Mucosa of stomach (tissue), 1 donor: Measurements from ENCODE around the gene NAP1L1.

Source experiments
- H3K27me3 ChIP-seq: one replicate; pipeline ENCODE4 v1.7.0; 2013; ENCODE audit warnings: mild to moderate bottlenecking, low read length; ENCODE audit not compliant: control insufficient read depth, insufficient read depth
- H3K36me3 ChIP-seq: one replicate; pipeline ENCODE4 v1.7.0; 2013; ENCODE audit warnings: low read length; ENCODE audit not compliant: control insufficient read depth, insufficient read depth
- H3K4me1 ChIP-seq: one replicate; pipeline ENCODE4 v1.7.0; 2013; ENCODE audit warnings: mild to moderate bottlenecking, low read length; ENCODE audit not compliant: control insufficient read depth, insufficient read depth
- H3K4me3 ChIP-seq: one replicate; pipeline ENCODE4 v1.7.0; 2013; ENCODE audit warnings: low read length
- H3K9ac ChIP-seq: one replicate; pipeline ENCODE4 v1.7.0; 2013; ENCODE audit warnings: mild to moderate bottlenecking, low read length, moderate library complexity
- H3K9me3 ChIP-seq: one replicate; pipeline ENCODE4 v1.7.0; 2013; ENCODE audit warnings: mild to moderate bottlenecking, low read length, moderate library complexity; ENCODE audit not compliant: control insufficient read depth
- donor health status: Pancreatic carcinoma.

The NAP1L1 gene

GRCh38 chr12:76080729-76081415, 3.6 kb downstream of the NAP1L1 start:
- Histone ChIP-seq H3K27me3 (no peaks in the 10 kb centered on the region), H3K4me1 (peaks cover 6% of the 10 kb centered on the region), H3K9me3 (no peaks in the 10 kb centered on the region), H3K36me3 (no peaks in the 10 kb centered on the region), H3K4me3 (no peak overlapping the region), H3K9ac (no peak overlapping the region)

GRCh38 chr12:76080017-76080728, 4.3 kb downstream of the NAP1L1 start:
- Histone ChIP-seq H3K9me3 (no peaks in the 10 kb centered on the region), H3K9ac (no peak overlapping the region), H3K27me3 (no peaks in the 10 kb centered on the region), H3K4me3 (no peak overlapping the region), H3K4me1 (peaks cover 6% of the 10 kb centered on the region), H3K36me3 (no peaks in the 10 kb centered on the region)

DNA sequence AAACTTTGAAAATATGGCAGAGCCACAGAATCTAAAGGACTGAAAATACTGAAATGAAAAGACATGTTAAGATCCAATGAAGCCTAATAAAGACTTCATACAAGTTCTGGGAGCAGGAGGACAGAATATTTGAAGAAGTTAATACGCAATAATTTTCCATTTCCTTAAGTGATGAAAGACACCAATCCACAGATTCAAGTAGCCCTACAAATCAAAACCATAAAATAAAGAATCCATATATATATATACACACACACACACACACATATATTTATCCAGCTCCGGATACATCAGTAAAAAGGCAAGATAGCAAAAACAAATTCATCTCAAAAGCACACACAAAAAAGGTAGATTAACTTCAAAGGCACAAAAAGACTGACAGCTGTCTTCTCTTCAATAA, 5.7 kb downstream of the NAP1L1 start:
- Histone ChIP-seq H3K36me3 (no peaks in the 10 kb centered on the region), H3K9me3 (no peaks in the 10 kb centered on the region), H3K27me3 (no peaks in the 10 kb centered on the region), H3K9ac (no peak overlapping the region), H3K4me3 (no peak overlapping the region), H3K4me1 (peaks cover 6% of the 10 kb centered on the region)

- Histone ChIP-seq H3K36me3 (no peaks in the 10 kb centered on the region), H3K9ac (no peak overlapping the region), H3K9me3 (no peaks in the 10 kb centered on the region), H3K4me3 (no peak overlapping the region), H3K4me1 (no peaks in the 10 kb centered on the region), H3K27me3 (no peaks in the 10 kb centered on the region)
These were observed 9.0 kb downstream of the NAP1L1 start for GRCh38 chr12:76075448-76075847.

DNA sequence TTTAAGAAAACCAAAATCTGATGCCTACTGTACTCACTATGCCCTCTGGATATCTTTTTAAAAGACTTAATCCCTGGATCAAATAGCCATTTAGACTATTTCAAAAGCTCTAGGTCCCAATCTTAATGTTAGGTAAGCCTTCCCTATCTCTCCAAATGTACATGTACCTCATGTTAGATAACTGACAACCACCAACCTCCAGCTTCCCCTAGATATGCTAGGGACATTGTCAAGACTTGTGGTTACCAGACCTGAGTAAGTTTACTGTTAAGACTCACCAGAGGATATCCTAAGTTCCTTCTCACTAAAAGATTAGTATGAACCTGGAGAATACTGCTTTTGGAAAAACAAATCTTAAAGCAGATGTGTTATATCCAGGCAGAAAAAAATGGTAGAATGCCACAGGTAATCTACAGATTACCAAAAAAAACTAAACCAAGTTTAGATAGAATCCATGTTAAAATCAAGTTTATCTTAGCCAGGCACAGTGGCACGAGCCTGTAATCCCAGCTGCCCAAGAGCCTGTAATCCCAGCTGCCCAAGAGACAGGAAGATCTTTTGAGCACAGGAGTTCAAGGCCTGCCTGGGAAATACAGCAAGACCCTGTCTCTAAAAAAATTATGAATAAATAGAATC, 9.7 kb downstream of the NAP1L1 start:
- H3K4me3 ChIP-seq = no peak overlapping the region
- no peak overlapping the region for H3K9ac ChIP-seq
- no peaks in the 10 kb centered on the region for H3K4me1 ChIP-seq

GRCh38 chr12:76073561-76073960, 10.9 kb downstream of the NAP1L1 start:
- Histone ChIP-seq H3K4me1 (no peaks in the 10 kb centered on the region), H3K4me3 (no peak overlapping the region), H3K27me3 (no peaks in the 10 kb centered on the region), H3K9me3 (no peaks in the 10 kb centered on the region), H3K36me3 (no peaks in the 10 kb centered on the region), H3K9ac (no peak overlapping the region)

More for the DNA sequence above, 9.7 kb downstream of the NAP1L1 start:
- Histone ChIP-seq H3K36me3 (no peaks in the 10 kb centered on the region), H3K27me3 (no peaks in the 10 kb centered on the region), H3K9me3 (no peaks in the 10 kb centered on the region)

GRCh38 chr12:76072568-76072967, 11.9 kb downstream of the NAP1L1 start:
- H3K4me3 ChIP-seq = no peak overlapping the region
- no peaks in the 10 kb centered on the region for H3K4me1 ChIP-seq
- no peak overlapping the region for H3K9ac ChIP-seq
- no peaks in the 10 kb centered on the region for H3K9me3 ChIP-seq
- H3K27me3 ChIP-seq = no peaks in the 10 kb centered on the region
- no peaks in the 10 kb centered on the region for H3K36me3 ChIP-seq

- no peaks in the 10 kb centered on the region for H3K36me3 ChIP-seq
- no peaks in the 10 kb centered on the region for H3K4me1 ChIP-seq
- H3K4me3 ChIP-seq = no peak overlapping the region
- no peak overlapping the region for H3K9ac ChIP-seq
- no peaks in the 10 kb centered on the region for H3K27me3 ChIP-seq
- no peaks in the 10 kb centered on the region for H3K9me3 ChIP-seq
These were observed 15.1 kb downstream of the NAP1L1 start for GRCh38 chr12:76069339-76069738.

GRCh38 chr12:76065917-76066316, 18.6 kb downstream of the NAP1L1 start:
- no peak overlapping the region for H3K4me3 ChIP-seq
- no peaks in the 10 kb centered on the region for H3K9me3 ChIP-seq
- no peaks in the 10 kb centered on the region for H3K27me3 ChIP-seq
- H3K4me1 ChIP-seq = no peaks in the 10 kb centered on the region
- no peaks in the 10 kb centered on the region for H3K36me3 ChIP-seq
- no peak overlapping the region for H3K9ac ChIP-seq

DNA sequence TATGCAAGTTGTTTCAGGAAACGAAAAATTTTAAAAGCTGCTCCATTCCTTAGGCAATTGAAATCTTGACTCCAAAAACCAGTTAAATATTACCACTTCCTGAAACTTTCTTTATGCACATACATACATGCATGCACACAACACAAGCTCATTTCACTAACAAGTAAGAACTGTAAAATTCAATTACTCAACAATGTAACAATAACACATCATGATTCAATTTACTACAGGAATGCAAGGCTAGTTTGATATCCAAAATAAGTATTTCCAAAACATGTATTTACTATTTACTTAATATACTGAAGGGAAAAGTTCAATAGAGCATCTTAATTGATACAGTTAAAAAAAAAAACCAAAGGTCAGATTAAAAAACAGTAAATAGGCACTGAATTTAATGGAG, 19.6 kb downstream of the NAP1L1 start:
- no peaks in the 10 kb centered on the region for H3K27me3 ChIP-seq
- H3K36me3 ChIP-seq = no peaks in the 10 kb centered on the region
- H3K4me1 ChIP-seq = no peaks in the 10 kb centered on the region
- H3K9me3 ChIP-seq = no peaks in the 10 kb centered on the region
- no peak overlapping the region for H3K4me3 ChIP-seq
- no peak overlapping the region for H3K9ac ChIP-seq

GRCh38 chr12:76060111-76060510, 24.4 kb downstream of the NAP1L1 start:
- Histone ChIP-seq H3K27me3 (no peaks in the 10 kb centered on the region), H3K4me1 (no peaks in the 10 kb centered on the region)

DNA sequence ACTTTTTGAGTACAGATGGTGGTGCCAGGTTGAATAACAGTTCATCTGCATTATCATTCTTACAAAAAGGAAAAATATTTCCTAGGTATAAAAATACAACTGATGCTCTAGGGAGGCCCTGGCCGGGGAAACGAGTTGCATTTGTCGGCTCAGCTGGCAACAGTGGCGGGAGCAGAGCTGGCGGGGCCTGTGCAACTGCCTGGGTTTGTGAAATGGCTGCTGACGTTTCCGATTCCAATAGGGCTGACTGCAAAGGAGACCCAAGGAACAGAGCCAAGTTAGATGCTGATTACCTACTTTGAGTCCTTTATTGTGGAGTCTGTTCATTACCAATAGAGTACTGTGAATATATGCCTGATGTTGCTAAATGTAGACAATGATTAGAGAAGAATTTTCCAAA, 27.2 kb downstream of the NAP1L1 start:
- Histone ChIP-seq H3K27me3 (no peaks in the 10 kb centered on the region), H3K36me3 (no peaks in the 10 kb centered on the region), H3K4me1 (no peaks in the 10 kb centered on the region), H3K9me3 (no peaks in the 10 kb centered on the region), H3K4me3 (no peak overlapping the region), H3K9ac (no peak overlapping the region)

More at GRCh38 chr12:76060111-76060510, 24.4 kb downstream of the NAP1L1 start:
- Histone ChIP-seq H3K9ac (no peak overlapping the region), H3K9me3 (no peaks in the 10 kb centered on the region), H3K4me3 (no peak overlapping the region), H3K36me3 (no peaks in the 10 kb centered on the region)
